Measurements from ENCODE around the gene LPIN3.

LPIN3 gene

GRCh38 chr20:41320976-41321375, 19.6 kb upstream of the LPIN3 start:
- no peak for DNase-seq

GRCh38 chr20:41327178-41327577, 13.4 kb upstream of the LPIN3 start:
- DNase-seq = no peak

- DNase-seq = peak; percentile 37
Measured at GRCh38 chr20:41329435-41330342, 10.9 kb upstream of the LPIN3 start.

- DNase-seq = no peak
Measured at GRCh38 chr20:41330343-41330720, 10.3 kb upstream of the LPIN3 start.

- DNase-seq = no peak
Measured at GRCh38 chr20:41330941-41331340, 9.7 kb upstream of the LPIN3 start.

- no peak for DNase-seq
Measured at GRCh38 chr20:41331731-41332130, 8.9 kb upstream of the LPIN3 start.

DNA sequence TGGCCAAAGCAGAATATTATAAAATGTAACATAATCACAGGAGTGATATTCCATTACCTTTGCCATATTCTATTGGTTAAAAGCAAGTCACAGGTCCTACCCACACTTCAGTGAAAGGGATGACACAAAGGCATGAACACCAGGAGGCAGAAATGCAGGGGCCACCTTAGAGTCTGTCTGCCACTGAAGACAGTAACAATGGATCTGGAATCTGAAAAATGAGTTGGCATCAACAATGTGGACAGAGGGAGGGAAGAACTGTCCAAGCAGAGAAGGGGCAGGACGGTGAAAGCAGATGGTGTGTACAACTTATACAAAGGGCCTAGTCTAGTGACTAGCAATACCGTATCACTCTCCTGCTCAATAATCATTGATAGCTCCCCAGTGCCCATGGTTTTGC, 6.6 kb upstream of the LPIN3 start:
- DNase-seq = no peak

DNA sequence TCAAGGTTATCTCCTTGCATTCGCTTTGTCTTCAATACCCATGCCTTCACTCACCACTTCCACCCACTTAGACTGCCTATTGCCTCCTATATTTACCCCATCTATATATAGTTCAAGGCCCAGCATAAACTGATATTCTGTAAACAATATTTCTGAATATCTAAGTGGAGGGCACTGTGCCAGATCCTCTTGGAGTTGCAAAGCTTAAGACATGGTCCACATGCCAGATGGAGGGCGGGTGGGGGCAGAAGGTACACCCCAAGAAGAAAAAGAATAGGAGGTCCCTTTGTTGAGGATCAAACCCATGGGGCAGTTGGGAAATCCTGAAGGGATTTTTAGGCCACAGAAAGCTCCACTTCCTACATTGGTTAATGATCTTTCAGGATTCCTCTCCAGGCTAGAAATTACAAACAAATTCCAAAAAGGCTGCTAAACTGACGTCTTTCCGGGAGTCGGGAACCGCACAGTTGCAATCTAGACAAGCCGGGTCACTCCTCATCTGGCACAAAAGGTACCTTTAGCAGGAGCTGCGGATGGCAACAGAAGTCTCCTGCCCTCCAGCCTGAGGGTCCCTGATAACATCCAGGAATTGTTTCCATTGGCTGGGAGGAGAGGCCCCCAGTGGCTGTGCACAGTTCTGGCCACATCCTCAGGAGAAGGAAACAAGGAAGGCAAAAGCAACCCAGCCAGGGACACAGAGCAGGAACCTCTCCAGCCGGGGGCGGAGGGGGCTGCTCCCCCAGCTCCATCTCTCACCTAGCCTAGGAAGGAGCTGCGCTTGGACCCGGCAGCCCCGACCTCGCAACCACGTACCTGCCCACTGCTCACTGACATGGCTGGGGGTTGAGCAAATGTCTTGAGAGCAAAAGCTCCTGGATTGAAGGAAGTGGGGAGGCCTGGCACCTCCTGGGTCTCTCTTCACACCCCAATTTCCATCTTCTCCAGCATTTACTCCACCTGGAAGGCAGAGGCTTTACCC, 5.9 kb upstream of the LPIN3 start:
- DNase-seq = no peak

- DNase-seq = no peak
Measured at GRCh38 chr20:41335591-41335990, 5.0 kb upstream of the LPIN3 start.

GRCh38 chr20:41336711-41337492, 3.7 kb upstream of the LPIN3 start:
- no peak for DNase-seq

GRCh38 chr20:41339957-41340326, 679 bp upstream of the LPIN3 start:
- DNase-seq = peak; percentile 15

DNA sequence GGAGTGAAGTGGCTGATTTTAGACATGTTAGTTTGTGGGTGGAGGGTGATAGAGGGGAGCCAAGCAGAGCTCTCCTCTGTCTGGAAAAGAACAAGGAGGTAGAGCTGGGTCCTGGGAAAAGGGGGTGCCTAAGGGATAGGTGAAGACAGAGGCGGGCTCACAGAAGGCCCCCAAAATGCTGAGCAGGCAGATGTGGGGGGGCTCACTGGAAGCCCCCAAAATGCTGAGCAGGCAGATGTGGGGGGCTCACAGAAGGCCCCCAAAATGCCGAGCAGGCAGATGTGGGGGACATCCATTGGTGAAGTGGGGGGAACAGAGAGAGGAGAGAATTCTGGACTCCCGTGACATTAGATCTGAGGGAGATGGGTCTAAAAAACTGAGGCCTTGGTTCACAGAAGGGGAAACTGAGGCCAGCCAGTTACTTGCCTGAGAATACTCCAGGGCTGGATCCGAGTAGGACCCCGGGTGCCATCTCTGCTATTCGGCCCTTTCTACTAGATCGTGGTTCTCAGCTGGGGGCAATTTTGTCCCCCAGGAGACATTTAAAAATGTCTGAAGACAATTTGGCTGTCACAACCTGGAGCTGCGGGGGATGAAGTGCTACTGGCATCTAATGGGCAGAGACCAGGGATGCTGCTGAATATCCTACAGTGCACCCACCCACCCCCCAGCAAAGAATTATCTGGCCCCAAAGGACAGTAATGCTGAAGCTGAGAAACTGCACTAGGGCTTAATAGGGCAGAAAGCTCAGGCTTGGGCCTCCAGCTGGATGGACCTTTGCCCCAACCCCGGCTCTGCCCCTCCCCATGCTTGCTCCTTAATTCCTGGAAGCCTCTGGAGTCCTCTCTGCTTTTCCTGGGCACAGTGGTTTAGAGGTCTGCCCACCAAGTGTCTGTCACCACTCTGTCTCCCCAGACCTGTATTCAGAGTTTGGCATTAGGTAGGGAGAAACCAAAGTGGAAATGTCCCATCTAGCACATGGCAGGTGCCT, 2.1 kb downstream of the LPIN3 start:
- no peak for DNase-seq

DNA sequence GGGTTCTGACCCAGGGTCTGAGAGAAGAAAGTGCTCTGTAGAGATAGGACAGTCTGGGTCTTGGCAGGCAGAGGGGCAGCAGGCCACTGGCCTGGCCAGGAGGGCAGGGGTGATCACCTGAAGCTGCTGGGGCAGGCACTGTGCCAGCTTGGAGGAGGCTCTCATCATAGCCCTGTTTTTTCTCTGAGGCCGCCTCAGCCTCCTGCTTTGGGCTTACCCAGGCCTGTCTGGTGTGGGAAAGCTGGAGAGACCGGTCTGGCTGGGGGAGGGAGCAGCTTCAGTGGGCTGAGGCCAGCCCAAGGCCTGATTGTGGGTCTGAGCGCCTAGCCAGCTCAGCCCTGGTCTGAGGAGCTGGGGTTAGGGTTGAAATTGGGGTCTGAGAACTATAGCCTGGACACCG, 3.9 kb downstream of the LPIN3 start:
- no peak for DNase-seq

DNA sequence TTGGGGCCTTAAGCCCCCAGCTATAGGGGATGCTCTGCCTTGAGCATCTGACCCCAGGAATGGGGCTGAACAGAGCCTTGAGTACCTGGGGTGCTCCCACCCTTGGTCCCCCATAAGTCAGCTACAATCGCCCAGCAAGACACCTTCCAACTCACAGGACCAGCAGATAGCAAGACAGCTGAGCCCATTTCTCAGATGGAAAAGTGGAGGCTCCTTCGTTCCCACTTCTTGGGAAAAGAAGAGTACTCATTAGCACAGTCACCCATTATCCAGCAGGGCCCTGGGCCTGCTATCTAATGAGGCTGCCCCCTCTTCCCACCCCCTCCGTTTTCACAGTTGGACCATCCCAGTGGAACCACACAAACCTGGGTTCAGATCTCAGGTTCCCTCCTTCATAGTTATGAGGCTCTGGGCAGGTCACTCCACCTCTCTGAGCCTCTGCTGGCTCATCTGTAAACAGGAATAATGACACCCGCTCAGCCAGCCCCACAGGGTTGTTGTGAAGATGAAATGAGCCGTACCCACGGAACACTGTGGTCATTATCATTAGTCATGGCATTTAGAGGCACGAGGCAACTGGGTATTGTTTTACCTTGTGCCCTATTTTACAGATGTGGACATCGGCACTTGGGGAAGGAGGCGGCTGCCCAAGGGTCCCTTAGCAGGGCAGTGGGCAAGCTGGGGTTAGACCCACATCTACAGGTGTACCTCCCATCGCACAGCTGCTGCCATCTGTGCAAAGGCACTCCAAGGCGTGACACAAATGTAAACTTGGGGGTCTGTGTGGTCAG, 4.5 kb downstream of the LPIN3 start:
- no peak for DNase-seq

GRCh38 chr20:41345729-41346067, 5.1 kb downstream of the LPIN3 start:
- DNase-seq = no peak

- DNase-seq = no peak
Measured at GRCh38 chr20:41347523-41348429, 7.2 kb downstream of the LPIN3 start.

GRCh38 chr20:41348430-41349172, 8.0 kb downstream of the LPIN3 start:
- DNase-seq = no peak

DNA sequence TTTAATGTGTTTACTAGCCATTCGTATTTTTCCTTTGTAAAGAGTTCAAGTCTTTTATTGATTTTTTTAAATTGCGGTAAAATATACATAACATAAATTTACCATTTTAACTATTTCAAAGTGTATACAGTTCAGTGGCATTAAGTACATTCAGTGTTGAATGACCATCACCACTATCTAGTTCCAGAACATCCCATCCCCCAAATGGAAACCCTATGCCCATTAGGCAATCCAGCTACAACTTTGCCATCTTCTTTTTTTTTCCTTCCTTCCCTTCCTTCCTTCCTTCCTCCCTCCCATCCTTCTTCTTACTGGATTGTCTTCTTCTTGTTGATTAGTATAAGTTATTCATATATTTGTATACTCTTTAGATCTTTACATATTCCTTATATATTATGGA, 8.6 kb downstream of the LPIN3 start:
- DNase-seq = no peak

- no peak for DNase-seq
Measured at GRCh38 chr20:41349943-41350342, 9.3 kb downstream of the LPIN3 start.

Data from KG1 (cell line).